Measurements from ENCODE around the gene RESP18.

GRCh38 chr2:219287580-219288265 is 44.8 kb downstream of the RESP18 start:
- TF ChIP-seq CTCF (IDR thresholded peaks at IDR 0.05) (no peak), EP300 (IDR thresholded peaks at IDR 0.05) (no peak), POLR2AphosphoS5 (IDR thresholded peaks at IDR 0.05) (no peak), POLR2A (IDR thresholded peaks at IDR 0.05) (no peak)

Data from suprapubic skin (tissue), 4 donors.